Measurements from ENCODE around the gene SCGB3A1. TPM values are rescaled to one million over a fixed set of nuclear protein-coding genes. Genes with fewer than 3 reads are reported as not detected.

The SCGB3A1 gene
- total RNA-seq, 4 donors from 2014 or later = not detected

DNA sequence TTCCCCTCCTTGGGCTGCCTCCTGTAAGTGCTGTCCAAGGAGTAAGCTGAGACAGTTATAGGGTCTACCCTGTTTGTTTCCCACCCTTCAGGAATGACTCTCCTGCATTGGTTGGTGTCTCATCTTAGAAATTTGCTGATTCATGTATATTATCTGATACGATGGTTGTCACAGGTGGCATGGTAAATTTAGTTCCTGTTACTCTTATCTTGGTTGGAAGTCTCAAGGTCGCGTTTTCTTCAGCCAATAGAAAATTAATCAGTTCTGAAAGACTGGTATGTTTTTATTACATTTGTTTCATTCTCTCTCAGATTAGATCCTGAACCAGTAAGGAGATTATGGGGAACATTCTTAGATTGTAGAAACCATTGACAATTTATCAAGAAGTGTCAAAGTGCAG lies 42.7 kb downstream of the SCGB3A1 start:
- H3K27ac ChIP-seq = no peak overlapping the region
- DNase-seq (no peak), ATAC-seq (no peak)
- peaks cover 0 to 5% of the 10 kb centered on the region in 2 donors for H3K4me1 ChIP-seq
- intact Hi-C loops (cut with DNase I; ENCODE audit: low total_unique reads) (no loop called here), in situ Hi-C loops (cut with MboI; ENCODE audit: low sequenced_read_pairs in 4 of 4) (no loop called here)
- H3K4me3 ChIP-seq = no peak overlapping the region
- no peaks in the 10 kb centered on the region for H3K27me3 ChIP-seq
- peaks cover 0 to 17% of the 10 kb centered on the region in 2 donors for H3K36me3 ChIP-seq
- no peak for TF ChIP-seq POLR2A (IDR thresholded peaks at IDR 0.05)
- TF ChIP-seq, protein P1, sequence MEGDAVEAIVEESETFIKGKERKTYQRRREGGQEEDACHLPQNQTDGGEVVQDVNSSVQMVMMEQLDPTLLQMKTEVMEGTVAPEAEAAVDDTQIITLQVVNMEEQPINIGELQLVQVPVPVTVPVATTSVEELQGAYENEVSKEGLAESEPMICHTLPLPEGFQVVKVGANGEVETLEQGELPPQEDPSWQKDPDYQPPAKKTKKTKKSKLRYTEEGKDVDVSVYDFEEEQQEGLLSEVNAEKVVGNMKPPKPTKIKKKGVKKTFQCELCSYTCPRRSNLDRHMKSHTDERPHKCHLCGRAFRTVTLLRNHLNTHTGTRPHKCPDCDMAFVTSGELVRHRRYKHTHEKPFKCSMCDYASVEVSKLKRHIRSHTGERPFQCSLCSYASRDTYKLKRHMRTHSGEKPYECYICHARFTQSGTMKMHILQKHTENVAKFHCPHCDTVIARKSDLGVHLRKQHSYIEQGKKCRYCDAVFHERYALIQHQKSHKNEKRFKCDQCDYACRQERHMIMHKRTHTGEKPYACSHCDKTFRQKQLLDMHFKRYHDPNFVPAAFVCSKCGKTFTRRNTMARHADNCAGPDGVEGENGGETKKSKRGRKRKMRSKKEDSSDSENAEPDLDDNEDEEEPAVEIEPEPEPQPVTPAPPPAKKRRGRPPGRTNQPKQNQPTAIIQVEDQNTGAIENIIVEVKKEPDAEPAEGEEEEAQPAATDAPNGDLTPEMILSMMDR (IDR thresholded peaks at IDR 0.05 in 4 of 5, conservative IDR thresholded peaks at IDR 0.05 in 1 of 5) = no peak
- no peaks in the 10 kb centered on the region for H3K9me3 ChIP-seq

DNA sequence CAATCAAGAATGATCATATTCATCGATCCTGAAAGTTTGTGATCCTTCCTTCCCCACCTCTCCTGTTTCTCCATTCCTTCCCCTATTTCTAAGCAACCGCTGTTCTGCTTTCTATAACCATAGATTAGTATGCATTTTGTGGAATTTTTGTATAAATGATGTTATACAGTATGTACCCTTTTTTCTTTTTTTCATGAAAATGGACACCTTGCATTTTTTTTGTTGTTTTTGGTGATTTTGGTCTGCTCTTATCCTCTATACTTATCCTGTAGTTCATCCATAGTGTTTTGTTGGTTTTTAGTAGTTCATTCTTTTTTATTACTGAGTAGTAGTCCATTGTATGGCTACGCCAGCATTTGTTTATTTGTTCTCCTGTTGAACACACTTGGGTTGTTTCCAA lies 46.1 kb downstream of the SCGB3A1 start:
- Histone ChIP-seq H3K4me3 (no peak overlapping the region), H3K4me1 (peaks cover 0 to 5% of the 10 kb centered on the region in 2 donors), H3K9me3 (no peaks in the 10 kb centered on the region), H3K27ac (no peak overlapping the region), H3K27me3 (no peaks in the 10 kb centered on the region), H3K36me3 (peaks cover 0 to 4% of the 10 kb centered on the region in 2 donors)
- no peak for DNase-seq
- no peak for ATAC-seq
- in situ Hi-C loops (cut with MboI; ENCODE audit: low sequenced_read_pairs in 4 of 4) = no loop called here
- intact Hi-C loops (cut with DNase I; ENCODE audit: low total_unique reads) = no loop called here
- TF ChIP-seq, protein P1 (IDR thresholded peaks at IDR 0.05 in 4 of 5, conservative IDR thresholded peaks at IDR 0.05 in 1 of 5) = no peak
- TF ChIP-seq POLR2A (IDR thresholded peaks at IDR 0.05) = no peak

DNA sequence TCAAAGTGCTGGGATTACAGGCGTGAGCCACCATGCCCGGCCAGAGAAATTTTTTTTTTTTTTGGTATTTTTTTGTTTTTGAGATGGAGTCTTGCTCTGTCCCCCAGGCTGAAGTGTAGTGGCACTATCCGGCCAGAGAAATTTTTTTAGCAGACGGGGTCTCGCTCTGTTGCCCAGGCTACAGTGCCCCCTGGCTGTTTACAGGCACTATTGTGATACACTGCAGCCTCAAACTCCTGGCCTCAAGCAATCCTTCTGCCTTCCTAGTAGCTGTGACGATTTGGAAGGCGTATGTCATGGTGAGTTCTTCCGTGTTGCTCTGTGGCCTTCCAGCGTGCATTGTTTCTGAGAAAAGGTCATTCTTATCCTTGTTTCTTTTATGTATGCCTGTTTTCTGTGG lies 49.6 kb downstream of the SCGB3A1 start:
- no peak for ATAC-seq
- in situ Hi-C loops (cut with MboI; ENCODE audit: low sequenced_read_pairs in 4 of 4) = no loop called here
- DNase-seq = no peak
- Histone ChIP-seq H3K9me3 (no peaks in the 10 kb centered on the region), H3K4me3 (no peak overlapping the region), H3K27ac (no peak overlapping the region), H3K36me3 (no peaks in the 10 kb centered on the region), H3K27me3 (no peaks in the 10 kb centered on the region), H3K4me1 (no peaks in the 10 kb centered on the region)
- no peak for TF ChIP-seq POLR2A (IDR thresholded peaks at IDR 0.05)
- TF ChIP-seq, protein P1 (IDR thresholded peaks at IDR 0.05 in 4 of 5, conservative IDR thresholded peaks at IDR 0.05 in 1 of 5) = no peak
- intact Hi-C loops (cut with DNase I; ENCODE audit: low total_unique reads) = no loop called here

Other genes with a start within 250 kb of the SCGB3A1 start
- gene GFPT2, start 238.2 kb downstream of the SCGB3A1 start, total RNA-seq = 1 to 10 TPM; 2.1 to 5.5 (median 4.1) TPM
- 10 to 100 TPM in 1 of 4 donors, 1 to 10 TPM in 3; 4.1 to 12.0 (median 6.4) TPM for gene CNOT6, start 97.1 kb downstream of the SCGB3A1 start, total RNA-seq
- gene FLT4, start 58.1 kb upstream of the SCGB3A1 start, total RNA-seq = 1 to 10 TPM; 2.6 to 4.7 (median 2.9) TPM
- not detected for gene OR2Y1, start 148.6 kb upstream of the SCGB3A1 start, total RNA-seq
- 100 to 1,000 TPM; 100 to 138 (median 115) TPM for gene MGAT1, start 211.3 kb upstream of the SCGB3A1 start, total RNA-seq